SW480 (cell line): ENCODE results near the gene BPIFB2.
"Not testable (repeated sequence)": the region's sequence is repeated elsewhere in the genome, so short reads cannot be mapped to it uniquely, and the experiment has no call there.

Source experiments
- DNase-seq: peaks from one replicate; pipeline ENCODE4 v3.0.0-alpha.2; 2016; ENCODE audit warnings: low spot score

The BPIFB2 gene

DNA sequence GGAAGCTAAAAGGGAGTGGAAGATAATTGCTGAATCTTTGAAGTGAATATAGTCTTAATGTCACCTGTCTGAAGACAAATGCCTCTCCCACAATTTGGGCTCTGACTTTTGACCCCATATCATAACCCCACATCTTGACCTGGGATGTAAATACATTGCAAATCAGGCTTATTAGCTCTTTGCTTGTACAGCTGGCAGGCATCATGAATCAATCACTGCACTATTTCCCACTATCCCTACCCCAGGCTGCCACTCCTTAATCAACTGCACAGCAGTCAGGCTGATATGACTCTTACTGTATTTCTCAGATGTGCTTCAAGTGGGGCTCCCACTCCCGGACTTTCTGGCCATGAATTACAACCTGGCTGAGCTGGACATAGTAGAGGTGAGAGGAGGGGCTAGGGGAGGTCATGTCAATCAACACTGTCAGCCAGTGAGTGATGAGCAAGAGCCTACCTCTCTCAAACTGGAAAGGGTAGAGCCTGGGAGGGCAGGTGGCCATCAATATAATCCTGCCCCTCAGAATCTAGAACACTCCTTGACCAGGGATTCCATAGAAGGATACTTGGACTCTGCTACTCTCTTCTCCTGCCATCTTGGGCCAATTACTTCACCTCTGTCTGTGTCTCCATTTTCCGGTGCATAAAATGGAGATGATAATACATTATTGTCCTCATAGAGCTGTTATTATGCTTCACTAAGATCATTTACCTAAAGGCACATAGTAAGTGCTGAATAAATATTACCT, 35.7 kb downstream of the BPIFB2 start:
- DNase-seq: no peak

GRCh38 chr20:33043731-33044181, 36.3 kb downstream of the BPIFB2 start:
- no peak for DNase-seq

- DNase-seq: not testable (repeated sequence)
Measured at GRCh38 chr20:33045129-33045721, 37.7 kb downstream of the BPIFB2 start.

GRCh38 chr20:33046412-33046811, 38.9 kb downstream of the BPIFB2 start:
- DNase-seq: no peak

- DNase-seq: no peak
Measured at GRCh38 chr20:33051333-33051732, 43.8 kb downstream of the BPIFB2 start.

GRCh38 chr20:33053291-33054106, 46.0 kb downstream of the BPIFB2 start, which contains the start of gene BPIFB3:
Gene BPIFB3 (plus strand): TSS chr20:33053903. CDS start chr20:33055436, 1,533 bp downstream.
- no peak for DNase-seq

GRCh38 chr20:33054381-33054780, 46.9 kb downstream of the BPIFB2 start:
- no peak for DNase-seq

DNA sequence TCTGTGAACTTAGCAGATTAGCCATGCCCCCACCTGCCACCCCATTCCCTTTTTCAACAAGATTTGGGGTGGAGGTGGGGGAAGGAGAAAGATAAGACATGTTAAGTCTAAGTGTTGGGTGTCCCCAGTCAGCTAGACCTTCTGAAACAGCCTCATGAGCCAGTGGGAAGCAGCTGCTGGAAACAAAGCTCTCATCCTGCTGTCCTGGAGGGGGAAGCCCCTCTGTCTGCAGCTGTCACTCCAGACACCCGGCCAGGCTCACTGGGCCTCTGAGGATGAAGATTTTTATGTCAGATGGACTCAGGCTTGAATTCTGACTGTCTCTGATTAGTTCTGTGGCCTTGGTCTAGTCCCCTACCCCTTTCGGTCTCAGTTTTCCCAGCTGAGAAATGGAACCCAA, 47.3 kb downstream of the BPIFB2 start:
- DNase-seq: no peak

DNA sequence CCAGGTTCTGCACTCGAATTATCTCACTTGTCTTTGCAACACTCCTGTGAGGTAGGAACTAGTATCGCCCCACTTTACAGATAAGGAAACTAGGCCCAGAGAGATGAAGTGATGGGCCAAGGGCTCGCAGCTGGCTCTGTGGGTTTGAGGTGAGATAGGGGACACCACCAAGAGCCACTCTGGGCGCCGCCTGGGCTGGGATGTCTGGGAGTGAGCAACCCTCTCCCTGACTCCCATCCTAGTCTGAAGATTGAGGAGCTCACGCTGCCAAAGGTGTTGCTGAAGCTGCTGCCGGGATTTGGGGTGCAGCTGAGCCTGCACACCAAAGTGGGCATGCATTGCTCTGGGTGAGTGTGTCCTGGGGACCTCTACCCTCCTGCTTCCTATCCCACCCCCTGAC, 51.6 kb downstream of the BPIFB2 start:
- DNase-seq: no peak

- no peak for DNase-seq
Measured at GRCh38 chr20:33059741-33060390, 52.4 kb downstream of the BPIFB2 start.

DNA sequence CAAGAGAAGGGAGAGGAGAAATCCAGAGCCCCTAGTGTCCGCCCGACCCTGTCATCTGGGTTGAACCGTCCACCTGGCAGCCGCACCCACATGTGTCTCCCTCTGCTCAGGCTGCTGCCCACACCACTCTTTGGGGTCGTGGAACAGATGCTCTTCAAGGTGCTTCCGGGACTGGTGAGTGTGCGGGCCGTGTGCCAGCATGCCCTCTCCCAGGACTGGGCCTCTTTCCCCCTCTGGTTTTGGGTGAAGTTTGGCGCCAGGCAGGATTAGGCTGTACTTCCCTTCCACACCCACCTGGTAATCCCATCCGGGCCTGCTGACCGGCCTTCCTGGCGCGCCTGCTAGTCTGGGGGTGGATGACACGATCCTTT, 54.1 kb downstream of the BPIFB2 start:
- DNase-seq: no peak

DNA sequence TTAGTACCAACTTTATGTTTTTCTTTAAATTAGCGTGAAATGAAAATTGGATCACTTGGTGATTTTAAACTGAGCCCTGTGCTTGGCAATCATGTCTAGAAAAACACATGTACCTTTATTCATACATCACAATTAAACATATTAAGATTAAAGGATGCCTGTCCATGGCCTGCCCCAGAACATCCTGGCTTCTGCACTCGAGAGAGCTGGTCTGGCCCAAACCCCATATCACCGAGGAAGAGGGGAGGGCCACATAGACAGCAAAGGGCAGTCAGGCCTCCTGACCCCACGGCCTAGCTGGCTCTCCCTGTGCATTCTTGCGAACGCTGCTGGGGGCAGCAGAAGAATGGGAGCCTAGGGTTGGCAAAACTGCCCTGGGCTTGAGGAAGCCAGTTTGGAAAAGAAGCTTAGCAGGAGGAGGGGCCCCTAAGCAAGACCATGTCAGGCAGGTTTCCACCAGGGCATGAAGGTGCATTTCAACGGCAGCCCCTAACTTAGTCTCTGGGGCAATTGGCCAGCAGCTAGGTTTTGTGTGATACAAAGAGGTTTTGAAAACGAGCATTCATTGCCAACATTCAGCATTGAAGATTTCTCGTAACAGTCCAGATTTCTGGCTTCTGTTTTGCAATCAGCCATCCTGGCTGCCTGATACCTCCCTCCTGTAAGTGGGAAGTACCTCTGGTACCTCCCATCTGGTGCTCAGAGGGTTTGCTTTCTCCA, 54.8 kb downstream of the BPIFB2 start:
- DNase-seq: no peak

DNA sequence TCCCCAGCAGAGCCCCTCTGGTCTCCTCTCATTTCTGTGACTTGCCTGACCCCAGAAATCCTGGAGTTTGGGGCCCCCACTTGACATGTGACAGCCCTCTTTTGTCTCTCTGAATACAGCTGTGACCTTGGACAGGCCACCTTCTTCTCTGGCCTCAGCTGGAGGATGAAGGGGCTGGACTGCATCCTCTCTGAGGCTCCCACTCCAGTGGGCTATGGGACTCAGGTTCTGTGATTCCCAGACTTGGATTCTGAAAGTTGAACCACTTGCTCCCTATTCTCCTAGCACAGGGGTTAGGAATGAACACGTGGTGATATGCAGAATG, 55.3 kb downstream of the BPIFB2 start:
- no peak for DNase-seq

GRCh38 chr20:33063271-33063670, 55.8 kb downstream of the BPIFB2 start:
- DNase-seq: no peak

- no peak for DNase-seq
Measured at GRCh38 chr20:33064572-33065287, 57.2 kb downstream of the BPIFB2 start.

- DNase-seq: no peak
Measured at GRCh38 chr20:33065785-33066184, 58.3 kb downstream of the BPIFB2 start.

DNA sequence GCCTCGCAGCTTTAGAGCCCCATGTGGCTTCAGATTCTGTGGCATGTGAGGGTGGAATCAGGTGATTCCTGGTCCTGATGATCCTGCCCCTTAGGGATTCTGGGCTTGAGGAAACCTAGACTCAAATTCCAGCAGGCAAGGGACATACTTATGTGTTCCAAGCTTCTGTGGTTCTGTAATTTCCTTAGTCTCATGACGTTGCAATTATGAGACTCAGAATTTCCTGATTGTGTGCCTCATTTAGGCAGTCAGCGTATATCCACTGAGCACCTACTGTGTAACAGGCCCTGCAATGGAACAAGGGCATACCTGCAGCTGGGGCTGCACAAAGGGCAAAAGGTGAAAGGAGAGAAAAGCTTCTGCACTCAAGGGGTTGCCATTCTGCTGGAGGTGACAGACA, 60.3 kb downstream of the BPIFB2 start:
- DNase-seq: no peak

- DNase-seq: no peak
Measured at GRCh38 chr20:33068251-33068939, 60.9 kb downstream of the BPIFB2 start.

DNA sequence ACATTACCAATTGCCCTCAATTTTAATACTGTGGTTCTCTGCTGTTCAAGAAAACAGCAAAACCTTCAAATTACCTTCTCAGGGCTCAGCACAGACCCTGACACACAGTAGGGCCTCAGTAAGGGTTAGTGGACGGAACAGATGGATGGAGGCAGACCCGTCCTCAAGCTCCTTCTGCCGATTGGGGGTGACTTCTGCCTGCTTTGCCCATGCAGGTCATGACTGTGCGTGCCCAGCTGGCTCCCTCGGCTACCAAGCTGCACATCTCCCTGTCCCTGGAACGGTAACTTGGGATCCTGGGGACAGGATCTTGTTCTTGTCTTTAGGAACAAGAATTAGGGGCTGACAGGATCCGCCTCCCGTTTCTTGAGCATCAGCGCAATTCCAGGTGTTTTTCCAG, 62.2 kb downstream of the BPIFB2 start:
- DNase-seq: no peak
